Breast epithelium (tissue), 4 donors: Measurements from ENCODE around the gene SLC35A2. TPM values are rescaled to one million over a fixed set of nuclear protein-coding genes. Genes with fewer than 3 reads are reported as not detected.
"Not testable (repeated sequence)": the region's sequence is repeated elsewhere in the genome, so short reads cannot be mapped to it uniquely, and the experiment has no call there.

ENCODE experiments used
- DNase-seq, 2 donors: peaks; one replicate each; pipeline ENCODE4 v3.0.0-alpha.2; 2019; ENCODE audit warnings: low spot score in 2 of 2
- H3K27ac ChIP-seq, 2 donors: fragments of 200-600 bp; sonication (generic) in 1 of 2; one replicate each; pipeline ENCODE4 v1.5.1; 2016 to 2019; ENCODE audit warnings: mild to moderate bottlenecking in 1 of 2
- H3K27me3 ChIP-seq, 2 donors: fragments of 200-600 bp; sonication (generic) in 1 of 2; one replicate each; pipeline versions ENCODE4 v1.5.1 to v1.6.0; 2017 to 2019; ENCODE audit warnings: control low read depth in 1 of 2, mild to moderate bottlenecking in 1 of 2
- H3K36me3 ChIP-seq: fragments of 200-600 bp; one replicate; pipeline ENCODE4 v1.5.1; 2019
- H3K4me1 ChIP-seq, 2 donors: fragments of 200-600 bp; sonication (generic); one replicate each; pipeline ENCODE4 v1.5.1; 2016 to 2019; ENCODE audit warnings: control low read depth in 1 of 2
- H3K4me3 ChIP-seq, 3 donors: fragments of 200-600 bp; sonication (generic); 1 replicate in 2 of 3; 2 replicates in 1 of 3; pipeline ENCODE4 v1.5.1; 2016 to 2019; ENCODE audit warnings: mild to moderate bottlenecking in 3 of 3, moderate library complexity in 2 of 3
- H3K9me3 ChIP-seq, 2 donors: fragments of 200-600 bp; sonication (generic) in 1 of 2; one replicate each; pipeline ENCODE4 v1.5.1; 2016 to 2019; ENCODE audit warnings: control low read depth in 1 of 2
- POLR2A ChIP-seq: fragments of 450-650 bp; IDR thresholded peaks from one replicate; pipeline ENCODE4 v1.6.1; 2016; ENCODE audit warnings: antibody characterized with exemption, mild to moderate bottlenecking, moderate library complexity
- POLR2AphosphoS5 ChIP-seq, 3 donors: sonication (generic); formaldehyde crosslinking; IDR thresholded peaks; one replicate each; pipeline ENCODE4 v1.6.1; 2017; ENCODE audit warnings: antibody characterized with exemption in 3 of 3
- intact Hi-C: fragments of 100-400 bp; cut with DNase I; formaldehyde crosslinking; loops from one replicate; pipeline ENCODE4 v1.15.1; 2023; ENCODE audit warnings: low total_unique reads
- total RNA-seq, 3 donors: library from RNA; depleted of rRNA; stranded (reverse); fragments of >200 nt; gene quantifications; one replicate each; pipeline ENCODE4 v1.1.0, GENCODE V29; 2016
- TF ChIP-seq, protein P1 (sequence below), 3 donors: fragments of 450-650 bp; IDR thresholded peaks; one replicate each; pipeline ENCODE4 v1.5.1; 2016 to 2017; ENCODE audit warnings: antibody characterized with exemption in 3 of 3, mild to moderate bottlenecking in 3 of 3, moderate library complexity in 3 of 3

SLC35A2 gene
- total RNA-seq, 3 donors from 2014 or later, result 10.9 to 17.3 (median 16.1) TPM

DNA sequence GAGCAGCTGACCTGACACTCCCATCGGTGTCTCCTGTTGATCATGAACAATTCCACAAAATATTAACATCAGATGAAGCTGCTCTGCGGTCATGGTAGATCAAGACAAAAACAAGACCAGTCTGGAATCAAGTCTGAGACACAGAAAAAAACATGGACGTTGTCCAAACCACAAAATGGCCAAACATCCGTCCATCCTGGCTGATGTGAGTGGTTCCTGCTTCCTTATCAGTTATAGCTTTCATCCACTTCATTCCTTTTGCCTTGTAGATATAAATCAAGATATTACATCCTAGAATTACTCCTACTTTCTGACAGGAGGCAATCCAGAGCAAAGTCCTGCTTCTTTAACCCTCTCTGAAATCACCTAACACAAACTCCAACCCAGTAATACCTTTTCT is 47.2 kb downstream of the SLC35A2 start:
- intact Hi-C loops, result no loop called here
- peaks cover 0 to 12% of the 10 kb centered on the region in 2 donors for H3K27me3 ChIP-seq
- no peak overlapping the region for H3K27ac ChIP-seq
- no peak for DNase-seq
- H3K36me3 ChIP-seq, result no peaks in the 10 kb centered on the region
- TF ChIP-seq POLR2A (no peak), POLR2AphosphoS5 (IDR thresholded peaks at IDR 0.05) (no peak)
- TF ChIP-seq, protein P1, sequence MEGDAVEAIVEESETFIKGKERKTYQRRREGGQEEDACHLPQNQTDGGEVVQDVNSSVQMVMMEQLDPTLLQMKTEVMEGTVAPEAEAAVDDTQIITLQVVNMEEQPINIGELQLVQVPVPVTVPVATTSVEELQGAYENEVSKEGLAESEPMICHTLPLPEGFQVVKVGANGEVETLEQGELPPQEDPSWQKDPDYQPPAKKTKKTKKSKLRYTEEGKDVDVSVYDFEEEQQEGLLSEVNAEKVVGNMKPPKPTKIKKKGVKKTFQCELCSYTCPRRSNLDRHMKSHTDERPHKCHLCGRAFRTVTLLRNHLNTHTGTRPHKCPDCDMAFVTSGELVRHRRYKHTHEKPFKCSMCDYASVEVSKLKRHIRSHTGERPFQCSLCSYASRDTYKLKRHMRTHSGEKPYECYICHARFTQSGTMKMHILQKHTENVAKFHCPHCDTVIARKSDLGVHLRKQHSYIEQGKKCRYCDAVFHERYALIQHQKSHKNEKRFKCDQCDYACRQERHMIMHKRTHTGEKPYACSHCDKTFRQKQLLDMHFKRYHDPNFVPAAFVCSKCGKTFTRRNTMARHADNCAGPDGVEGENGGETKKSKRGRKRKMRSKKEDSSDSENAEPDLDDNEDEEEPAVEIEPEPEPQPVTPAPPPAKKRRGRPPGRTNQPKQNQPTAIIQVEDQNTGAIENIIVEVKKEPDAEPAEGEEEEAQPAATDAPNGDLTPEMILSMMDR (IDR thresholded peaks at IDR 0.05), result no peak
- H3K9me3 ChIP-seq, result no peaks in the 10 kb centered on the region
- H3K4me3 ChIP-seq, result no peak overlapping the region
- no peaks in the 10 kb centered on the region for H3K4me1 ChIP-seq

DNA sequence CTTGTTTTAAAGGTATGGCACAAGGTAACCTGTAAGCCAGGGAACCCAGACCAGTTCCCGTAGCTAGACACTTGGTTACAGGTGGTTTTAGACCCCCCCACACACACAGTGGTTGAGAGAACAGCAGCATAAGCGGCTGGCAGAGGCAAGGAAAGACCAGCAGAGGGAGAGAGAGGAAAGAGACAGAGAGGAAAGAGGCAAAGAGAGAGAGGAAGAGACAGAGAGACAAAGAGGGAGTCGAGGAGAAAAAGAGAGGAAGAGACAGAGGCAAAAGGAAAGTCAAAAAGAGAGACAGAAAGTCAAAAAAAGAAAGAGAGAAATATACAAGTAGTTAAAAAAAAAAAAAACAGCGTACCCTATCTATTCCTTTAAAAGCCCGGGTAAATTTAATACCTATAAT is 56.5 kb downstream of the SLC35A2 start:
- intact Hi-C loops, result no loop called here
- Histone ChIP-seq H3K9me3 (no peaks in the 10 kb centered on the region), H3K4me1 (no peaks in the 10 kb centered on the region), H3K36me3 (no peaks in the 10 kb centered on the region), H3K4me3 (no peak overlapping the region), H3K27me3 (peaks cover 0 to 41% of the 10 kb centered on the region in 2 donors), H3K27ac (no peak overlapping the region)
- no peak for TF ChIP-seq POLR2AphosphoS5 (IDR thresholded peaks at IDR 0.05)
- TF ChIP-seq POLR2A, result no peak
- TF ChIP-seq, protein P1 (IDR thresholded peaks at IDR 0.05), result no peak
- DNase-seq, result no peak

DNA sequence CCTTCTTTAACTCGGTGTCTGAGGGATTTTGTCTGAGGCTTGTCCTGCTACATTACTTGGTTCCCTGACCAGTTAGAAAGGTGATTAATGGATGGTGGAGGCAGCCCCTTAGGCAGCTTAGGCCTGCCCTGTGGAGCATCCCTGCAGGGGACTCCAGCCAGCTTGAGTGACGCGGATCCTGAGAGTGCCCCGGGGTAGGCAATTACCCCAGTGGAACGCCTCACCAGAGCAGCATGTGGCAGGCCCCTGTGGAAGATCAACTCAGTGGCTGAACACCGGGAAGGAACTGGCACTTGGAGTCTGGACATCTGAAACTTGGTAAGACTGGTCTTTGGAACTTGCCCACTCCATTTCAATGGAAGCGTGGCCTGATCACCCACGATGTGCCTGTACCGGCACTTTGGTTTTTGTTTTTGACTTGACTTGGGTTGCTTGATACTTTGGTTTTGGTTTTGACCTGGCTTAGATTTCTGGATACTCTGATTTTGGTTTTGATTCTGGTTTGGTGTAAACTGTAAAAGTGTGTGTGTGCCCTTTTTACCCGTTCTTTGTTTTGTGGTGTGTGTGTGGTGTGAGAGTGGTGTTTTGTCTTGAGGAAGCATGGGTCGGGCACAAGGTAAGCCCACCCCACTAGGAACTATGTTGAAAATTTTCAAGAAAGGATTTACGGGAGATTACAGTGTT is 57.2 kb downstream of the SLC35A2 start:
- H3K36me3 ChIP-seq, H3K27ac ChIP-seq, DNase-seq, H3K9me3 ChIP-seq, H3K4me1 ChIP-seq, intact Hi-C loops, H3K4me3 ChIP-seq: not testable (repeated sequence)
- H3K27me3 ChIP-seq, result peaks cover 0 to 46% of the 10 kb centered on the region in 2 donors

DNA sequence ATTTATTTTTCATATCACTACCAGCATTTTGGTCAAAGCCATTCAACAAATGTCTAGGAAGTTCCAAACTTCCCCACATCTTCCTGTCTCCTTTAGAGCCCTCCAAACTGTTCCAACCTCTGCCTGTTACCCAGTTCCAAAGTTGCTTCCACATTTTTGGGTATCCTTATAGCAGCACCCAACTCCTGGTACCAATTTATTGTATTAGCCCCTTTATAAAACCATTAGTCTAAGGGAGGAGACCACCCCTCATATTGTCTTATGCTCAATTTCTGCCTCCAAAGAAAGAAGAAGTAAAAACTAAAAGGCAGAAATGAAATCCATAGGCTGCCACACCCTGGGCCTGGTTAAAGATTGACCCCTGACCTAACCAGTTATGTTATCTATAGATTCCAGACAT is 58.0 kb downstream of the SLC35A2 start:
- intact Hi-C loops, DNase-seq, H3K27ac ChIP-seq: not testable (repeated sequence)

More for the DNA sequence above, 58.0 kb downstream of the SLC35A2 start:
- not testable (repeated sequence) for H3K4me1 ChIP-seq, H3K36me3 ChIP-seq, H3K9me3 ChIP-seq, H3K4me3 ChIP-seq
- H3K27me3 ChIP-seq, result peaks cover 0 to 49% of the 10 kb centered on the region in 2 donors

Other genes with a start within 250 kb of the SLC35A2 start
- gene WAS, start 227.8 kb downstream of the SLC35A2 start, total RNA-seq, result 10 to 100 TPM in 1 of 3 donors, 1 to 10 TPM in 2; 2.3 to 12.5 (median 6.0) TPM
- 1 to 10 TPM; 3.6 to 7.0 (median 5.3) TPM for gene SUV39H1, start 214.9 kb downstream of the SLC35A2 start, total RNA-seq
- gene GLOD5, start 149.9 kb downstream of the SLC35A2 start, total RNA-seq, result under 1 TPM in 1 of 3 donors, not detected in 2; 0.66 TPM
- not detected for gene GATA1, start 125.1 kb downstream of the SLC35A2 start, total RNA-seq
- gene HDAC6, start 109.6 kb downstream of the SLC35A2 start, total RNA-seq, result 10 to 100 TPM; 78.2 to 86.2 (median 84.3) TPM
- under 1 TPM in 1 of 3 donors, not detected in 2; 0.73 TPM for gene ERAS, start 85.1 kb downstream of the SLC35A2 start, total RNA-seq
- 1 to 10 TPM; 1.4 to 3.6 (median 2.2) TPM for gene PCSK1N, start 76.0 kb downstream of the SLC35A2 start, total RNA-seq
- gene TIMM17B, start 13.9 kb downstream of the SLC35A2 start, total RNA-seq, result 10 to 100 TPM; 32.3 to 40.8 (median 35.4) TPM
- gene PQBP1, start 13.7 kb downstream of the SLC35A2 start, total RNA-seq, result 10 to 100 TPM; 56.0 to 71.4 (median 71.0) TPM
- 10 to 100 TPM in 1 of 3 donors, 1 to 10 TPM in 2; 5.8 to 20.3 (median 7.6) TPM for gene PIM2, start 7.4 kb upstream of the SLC35A2 start, total RNA-seq
- gene OTUD5, start 46.0 kb upstream of the SLC35A2 start, total RNA-seq, result 10 to 100 TPM; 35.8 to 37.9 (median 36.1) TPM
- 1 to 10 TPM in 1 of 3 donors, under 1 TPM in 2; 0.66 to 1.2 (median 0.96) TPM for gene KCND1, start 60.2 kb upstream of the SLC35A2 start, total RNA-seq
- 10 to 100 TPM; 31.4 to 47.2 (median 34.1) TPM for gene GRIPAP1, start 90.6 kb upstream of the SLC35A2 start, total RNA-seq
- 10 to 100 TPM; 44.1 to 93.3 (median 52.1) TPM for gene TFE3, start 131.7 kb upstream of the SLC35A2 start, total RNA-seq
- 1 to 10 TPM in 2 of 3 donors, under 1 TPM in 1; 0.80 to 6.3 (median 4.3) TPM for gene CCDC120, start 147.4 kb upstream of the SLC35A2 start, total RNA-seq
- gene PRAF2, start 162.4 kb upstream of the SLC35A2 start, total RNA-seq, result 10 to 100 TPM in 1 of 3 donors, 1 to 10 TPM in 2; 5.9 to 18.4 (median 6.6) TPM
- 100 to 1,000 TPM in 1 of 3 donors, 10 to 100 TPM in 2; 95.7 to 134 (median 98.6) TPM for gene WDR45, start 168.2 kb upstream of the SLC35A2 start, total RNA-seq
- gene GPKOW, start 212.1 kb upstream of the SLC35A2 start, total RNA-seq, result 10 to 100 TPM; 21.1 to 28.8 (median 27.8) TPM